Measurements from ENCODE around the gene RTN4RL1.

DNA sequence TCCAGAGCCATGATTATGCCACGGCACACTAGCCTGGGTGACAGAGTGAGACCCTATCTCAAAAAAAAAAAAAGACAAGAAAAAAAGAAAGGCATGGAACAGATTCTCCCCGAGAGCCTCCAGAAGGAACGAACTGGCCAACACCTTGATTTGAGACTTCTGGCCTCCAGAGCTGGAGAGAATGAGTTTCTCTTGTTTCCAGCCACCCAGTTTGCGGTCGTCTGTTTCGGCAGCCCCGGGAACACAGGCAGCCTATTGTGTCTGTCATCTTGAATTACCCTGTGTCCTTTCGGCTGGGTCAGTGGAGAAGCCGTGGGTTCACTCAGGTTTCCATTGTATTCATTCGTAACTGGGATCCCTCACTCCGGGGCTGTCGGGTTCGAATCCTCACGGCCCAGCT, 111.4 kb downstream of the RTN4RL1 start:
- TF ChIP-seq, protein P1, sequence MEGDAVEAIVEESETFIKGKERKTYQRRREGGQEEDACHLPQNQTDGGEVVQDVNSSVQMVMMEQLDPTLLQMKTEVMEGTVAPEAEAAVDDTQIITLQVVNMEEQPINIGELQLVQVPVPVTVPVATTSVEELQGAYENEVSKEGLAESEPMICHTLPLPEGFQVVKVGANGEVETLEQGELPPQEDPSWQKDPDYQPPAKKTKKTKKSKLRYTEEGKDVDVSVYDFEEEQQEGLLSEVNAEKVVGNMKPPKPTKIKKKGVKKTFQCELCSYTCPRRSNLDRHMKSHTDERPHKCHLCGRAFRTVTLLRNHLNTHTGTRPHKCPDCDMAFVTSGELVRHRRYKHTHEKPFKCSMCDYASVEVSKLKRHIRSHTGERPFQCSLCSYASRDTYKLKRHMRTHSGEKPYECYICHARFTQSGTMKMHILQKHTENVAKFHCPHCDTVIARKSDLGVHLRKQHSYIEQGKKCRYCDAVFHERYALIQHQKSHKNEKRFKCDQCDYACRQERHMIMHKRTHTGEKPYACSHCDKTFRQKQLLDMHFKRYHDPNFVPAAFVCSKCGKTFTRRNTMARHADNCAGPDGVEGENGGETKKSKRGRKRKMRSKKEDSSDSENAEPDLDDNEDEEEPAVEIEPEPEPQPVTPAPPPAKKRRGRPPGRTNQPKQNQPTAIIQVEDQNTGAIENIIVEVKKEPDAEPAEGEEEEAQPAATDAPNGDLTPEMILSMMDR (conservative IDR thresholded peaks at IDR 0.05; ENCODE audit: low read length) = no peak
- TF ChIP-seq EZH2phosphoT487 (IDR thresholded peaks at IDR 0.05; ENCODE audit: borderline replicate concordance) = no peak

All from Loucy (cell line).